ENCODE results near the gene STK24.

The STK24 gene

GRCh38 chr13:98556968-98557631, 19.8 kb downstream of the STK24 start:
- DNase-seq (ENCODE audit: low read depth, low spot score), result no peak

- DNase-seq (ENCODE audit: low read depth, low spot score), result no peak
These were observed 20.6 kb downstream of the STK24 start for GRCh38 chr13:98556142-98556816.

GRCh38 chr13:98549728-98550317, 27.1 kb downstream of the STK24 start:
- no peak for DNase-seq (ENCODE audit: low read depth, low spot score)

- DNase-seq (ENCODE audit: low read depth, low spot score), result no peak
These were observed 27.7 kb downstream of the STK24 start for GRCh38 chr13:98549006-98549727.

GRCh38 chr13:98548230-98548629, 28.7 kb downstream of the STK24 start:
- DNase-seq (ENCODE audit: low read depth, low spot score), result no peak

- no peak for DNase-seq (ENCODE audit: low read depth, low spot score)
These were observed 29.5 kb downstream of the STK24 start for GRCh38 chr13:98547455-98547854.

GRCh38 chr13:98546402-98546801, 30.5 kb downstream of the STK24 start:
- no peak for DNase-seq (ENCODE audit: low read depth, low spot score)

- no peak for DNase-seq (ENCODE audit: low read depth, low spot score)
These were observed 32.7 kb downstream of the STK24 start for GRCh38 chr13:98544104-98544710.

GRCh38 chr13:98543378-98544103, 33.4 kb downstream of the STK24 start:
- no peak for DNase-seq (ENCODE audit: low read depth, low spot score)

GRCh38 chr13:98542568-98543377, 34.1 kb downstream of the STK24 start:
- DNase-seq (ENCODE audit: low read depth, low spot score), result no peak

- no peak for DNase-seq (ENCODE audit: low read depth, low spot score)
These were observed 35.2 kb downstream of the STK24 start for GRCh38 chr13:98541701-98542203.

GRCh38 chr13:98541191-98541590, 35.7 kb downstream of the STK24 start:
- DNase-seq (ENCODE audit: low read depth, low spot score), result no peak

- no peak for DNase-seq (ENCODE audit: low read depth, low spot score)
These were observed 36.4 kb downstream of the STK24 start for GRCh38 chr13:98540476-98540875.

- no peak for DNase-seq (ENCODE audit: low read depth, low spot score)
These were observed 37.2 kb downstream of the STK24 start for GRCh38 chr13:98539666-98540065.

- DNase-seq (ENCODE audit: low read depth, low spot score), result no peak
These were observed 38.0 kb downstream of the STK24 start for GRCh38 chr13:98538876-98539275.

- DNase-seq (ENCODE audit: low read depth, low spot score), result no peak
These were observed 39.2 kb downstream of the STK24 start for GRCh38 chr13:98537740-98538139.

- DNase-seq (ENCODE audit: low read depth, low spot score), result no peak
These were observed 39.6 kb downstream of the STK24 start for GRCh38 chr13:98537306-98537705.

GRCh38 chr13:98536729-98537128, 40.2 kb downstream of the STK24 start:
- no peak for DNase-seq (ENCODE audit: low read depth, low spot score)

- no peak for DNase-seq (ENCODE audit: low read depth, low spot score)
These were observed 41.2 kb downstream of the STK24 start for GRCh38 chr13:98535501-98536354.
